Erythroblast (primary cell): ENCODE results near the gene XRCC1.

ENCODE experiments used
- GATA1 ChIP-seq: IDR thresholded peaks from 2 replicates; pipeline ENCODE4 v1.6.1; 2011; ENCODE audit warnings: low read depth, mild to moderate bottlenecking, control low read depth, low read length, moderate library complexity
- POLR2A ChIP-seq: IDR thresholded peaks from 2 replicates; pipeline ENCODE4 v1.6.1; 2011; ENCODE audit warnings: mild to moderate bottlenecking, low read length

DNA sequence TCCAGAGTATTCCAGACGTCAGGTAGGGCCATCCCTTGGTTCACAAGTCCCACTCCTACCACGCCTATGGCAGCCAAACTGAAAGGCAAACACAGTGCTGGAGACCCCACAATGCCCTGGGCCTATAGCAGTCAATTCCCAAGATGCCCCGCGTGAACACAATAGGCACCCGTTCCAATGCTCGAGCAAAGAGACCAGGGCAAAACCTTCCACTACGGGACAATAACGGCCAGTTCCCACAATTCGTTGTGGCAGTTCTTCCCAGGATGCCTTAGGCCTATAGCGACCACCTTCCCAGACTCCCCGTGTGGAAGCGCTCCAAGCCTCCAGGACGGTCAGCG, 43.6 kb upstream of the XRCC1 start:
- TF ChIP-seq POLR2A: no peak
- no peak for TF ChIP-seq GATA1
